IMR-90 (cell line): Measurements from ENCODE around the gene TIGD4. TPM values are rescaled to one million over a fixed set of nuclear protein-coding genes. Genes with fewer than 3 reads are reported as not detected.

Experiments used
- ATAC-seq: fragments of 200-7000 bp; cut with Tn5 transposase; 2 replicates; pipeline ENCODE4 v1.9.1; 2020; ENCODE audit warnings: low read depth, mild to moderate bottlenecking, moderate library complexity
- BruUV-seq: library from RNA; stranded (reverse); fragments of 400-500 nt; replicated peaks from 2 replicates; lab custom pipeline; 2021; lab: Mats Ljungman, UMichigan
- CTCF ChIA-PET: fragments of 300-600 bp; formaldehyde crosslinking; extraction: SDS; loops from one replicate; lab custom pipeline; 2021; ENCODE audit warnings: antibody characterized with exemption; lab: Yijun Ruan, JAX
- POLR2A ChIA-PET: fragments of 300-600 bp; sonication (Branson Sonifier 250); formaldehyde crosslinking; loops from one replicate; lab custom pipeline; 2022; ENCODE audit warnings: antibody characterized with exemption; ENCODE audit not compliant: unreplicated experiment; lab: Charles Lee
- DNase-seq: peaks from one replicate; pipeline ENCODE4 v3.0.0; 2013
- H2AFZ ChIP-seq: replicated peaks from 2 replicates; pipeline ENCODE3; 2013; ENCODE audit warnings: low read length, mild to moderate bottlenecking; ENCODE audit not compliant: poor library complexity
- H2AK5ac ChIP-seq: 2 replicates; pipeline ENCODE4 v1.6.1; 2013; ENCODE audit warnings: low read depth, low read length, inconsistent platforms
- H2AK9ac ChIP-seq: replicated peaks from 2 replicates; pipeline ENCODE3; 2013; ENCODE audit warnings: mild to moderate bottlenecking, low read depth, low read length, moderate library complexity; ENCODE audit not compliant: poor library complexity
- H2BK120ac ChIP-seq: 2 replicates; pipeline ENCODE4 v1.6.1; 2013; ENCODE audit warnings: low read depth, low read length, inconsistent platforms
- H2BK15ac ChIP-seq: 3 replicates; pipeline ENCODE4 v1.6.1; 2013; ENCODE audit warnings: low read depth, low read length, inconsistent platforms
- H2BK20ac ChIP-seq: 2 replicates; pipeline ENCODE4 v1.6.1; 2013; ENCODE audit warnings: low read depth, mild to moderate bottlenecking, inconsistent platforms, low read length, moderate library complexity
- H2BK5ac ChIP-seq: 2 replicates; pipeline ENCODE4 v1.6.1; 2013; ENCODE audit warnings: mild to moderate bottlenecking, low read depth, low read length, inconsistent platforms; ENCODE audit not compliant: poor library complexity, severe bottlenecking
- H3K14ac ChIP-seq: replicated peaks from 2 replicates; pipeline ENCODE4 v1.6.1; 2013; ENCODE audit warnings: low read depth, low read length, inconsistent platforms
- H3K18ac ChIP-seq: 2 replicates; pipeline ENCODE4 v1.6.1; 2013; ENCODE audit warnings: low read depth, low read length, control low read depth
- H3K23ac ChIP-seq: 2 replicates; pipeline ENCODE4 v1.6.1; 2013; ENCODE audit warnings: low read depth, low read length, inconsistent platforms
- H3K27ac ChIP-seq: 2 replicates; pipeline ENCODE4 v1.5.1; 2013; ENCODE audit warnings: mild to moderate bottlenecking, control low read depth, low read length; ENCODE audit not compliant: insufficient read depth
- H3K27me3 ChIP-seq: 2 replicates; pipeline ENCODE4 v1.6.1; 2013; ENCODE audit warnings: low read length; ENCODE audit not compliant: control insufficient read depth, insufficient read depth
- H3K36me3 ChIP-seq: 2 replicates; pipeline ENCODE4 v1.6.1; 2013; ENCODE audit warnings: low read length, mixed read lengths; ENCODE audit not compliant: control insufficient read depth, insufficient read depth
- H3K4ac ChIP-seq: 2 replicates; pipeline ENCODE4 v1.6.1; 2013; ENCODE audit warnings: low read depth, low read length, inconsistent platforms
- H3K4me1 ChIP-seq: 2 replicates; pipeline ENCODE4 v1.6.1; 2013; ENCODE audit warnings: low read length, mixed read lengths; ENCODE audit not compliant: control insufficient read depth, insufficient read depth
- H3K4me2 ChIP-seq: 2 replicates; pipeline ENCODE4 v1.6.1; 2013; ENCODE audit warnings: low read depth, mild to moderate bottlenecking, control low read depth, low read length, moderate library complexity
- H3K4me3 ChIP-seq: 2 replicates; pipeline ENCODE4 v1.5.1; 2013; ENCODE audit warnings: low read depth, mild to moderate bottlenecking, control low read depth, low read length, moderate library complexity; ENCODE audit not compliant: insufficient read depth
- H3K56ac ChIP-seq: 2 replicates; pipeline ENCODE4 v1.6.1; 2013; ENCODE audit warnings: low read length, inconsistent platforms; ENCODE audit not compliant: insufficient read depth; ENCODE audit errors: extremely low read depth
- H3K79me1 ChIP-seq, 2 experiments: 2 replicates each; pipeline ENCODE4 v1.6.1; 2013; ENCODE audit warnings: low read length in 2 of 2, inconsistent platforms in 1 of 2, low read depth in 1 of 2
- H3K9ac ChIP-seq: 2 replicates; pipeline ENCODE4 v1.6.1; 2013; ENCODE audit warnings: low read depth, low read length, control low read depth
- H3K9me1 ChIP-seq: 2 replicates; pipeline ENCODE4 v1.6.1; 2013; ENCODE audit warnings: low read length, inconsistent platforms; ENCODE audit not compliant: insufficient read depth
- H3K9me3 ChIP-seq: 2 replicates; pipeline ENCODE4 v1.6.1; 2013; ENCODE audit warnings: low read length; ENCODE audit not compliant: control insufficient read depth, insufficient read depth
- H4K20me1 ChIP-seq: 2 replicates; pipeline ENCODE4 v1.6.1; 2013; ENCODE audit warnings: low read length, inconsistent platforms; ENCODE audit not compliant: insufficient read depth
- H4K5ac ChIP-seq: 2 replicates; pipeline ENCODE4 v1.6.1; 2013; ENCODE audit warnings: mild to moderate bottlenecking, low read depth, low read length, control low read depth
- H4K8ac ChIP-seq, 2 experiments: 2 replicates each; pipeline ENCODE4 v1.6.1; 2013; ENCODE audit warnings: low read depth in 2 of 2, low read length in 2 of 2, control low read depth in 1 of 2, inconsistent platforms in 1 of 2
- H4K91ac ChIP-seq: 2 replicates; pipeline ENCODE4 v1.6.1; 2013; ENCODE audit warnings: low read depth, low read length, inconsistent platforms; ENCODE audit not compliant: insufficient read depth
- BHLHE40 ChIP-seq: fragments of 150-350 bp; IDR thresholded peaks from 2 replicates; pipeline ENCODE4 v1.6.1; 2016; ENCODE audit warnings: mild to moderate bottlenecking, low read depth, low read length
- CEBPB ChIP-seq: IDR thresholded peaks from 2 replicates; pipeline ENCODE4 v1.6.1; 2012; ENCODE audit warnings: low read depth, low read length, improper control_type of control experiment
- CHD1 ChIP-seq: IDR thresholded peaks from 2 replicates; pipeline ENCODE4 v1.6.1; 2012; ENCODE audit warnings: low read depth, low read length, improper control_type of control experiment
- CTCF ChIP-seq: conservative IDR thresholded peaks from 2 replicates; pipeline ENCODE4 v1.5.1; 2012; ENCODE audit warnings: mild to moderate bottlenecking, low read depth, low read length, improper control_type of control experiment
- ELK1 ChIP-seq: fragments of 150-350 bp; IDR thresholded peaks from 2 replicates; pipeline ENCODE4 v1.6.1; 2016; ENCODE audit warnings: low read depth, mild to moderate bottlenecking, low read length, moderate library complexity, borderline replicate concordance
- FOS ChIP-seq: fragments of 150-350 bp; IDR thresholded peaks from 2 replicates; pipeline ENCODE4 v1.6.1; 2016; ENCODE audit warnings: low read depth, low read length
- MAFK ChIP-seq: IDR thresholded peaks from 2 replicates; pipeline ENCODE4 v1.6.1; 2012; ENCODE audit warnings: low read depth, low read length, improper control_type of control experiment
- MAZ ChIP-seq: IDR thresholded peaks from 2 replicates; pipeline ENCODE4 v1.6.1; 2012; ENCODE audit warnings: low read depth, mild to moderate bottlenecking, low read length, improper control_type of control experiment, moderate library complexity, borderline replicate concordance
- MXI1 ChIP-seq: IDR thresholded peaks from 2 replicates; pipeline ENCODE4 v1.6.1; 2012; ENCODE audit warnings: low read depth, mild to moderate bottlenecking, low read length, moderate library complexity, borderline replicate concordance
- NFE2L2 ChIP-seq: fragments of 150-350 bp; IDR thresholded peaks from 2 replicates; pipeline ENCODE4 v1.6.1; 2016; ENCODE audit warnings: low read depth, mild to moderate bottlenecking, low read length
- POLR2A ChIP-seq: IDR thresholded peaks from 2 replicates; pipeline ENCODE4 v1.6.1; 2012; ENCODE audit warnings: mild to moderate bottlenecking, low read depth, low read length
- RAD21 ChIP-seq: IDR thresholded peaks from 2 replicates; pipeline ENCODE4 v1.6.1; 2012; ENCODE audit warnings: low read length, improper control_type of control experiment
- RCOR1 ChIP-seq: IDR thresholded peaks from 2 replicates; pipeline ENCODE4 v1.6.1; 2012; ENCODE audit warnings: mild to moderate bottlenecking, low read length, improper control_type of control experiment; ENCODE audit not compliant: insufficient replicate concordance
- RFX5 ChIP-seq: IDR thresholded peaks from 2 replicates; pipeline ENCODE4 v1.8.0; 2012; ENCODE audit warnings: low read depth, mild to moderate bottlenecking, low read length, moderate library complexity
- SMC3 ChIP-seq: fragments of 150-350 bp; IDR thresholded peaks from 2 replicates; pipeline ENCODE4 v1.6.1; 2016; ENCODE audit warnings: low read depth, mild to moderate bottlenecking, antibody characterized with exemption, low read length, moderate library complexity
- USF2 ChIP-seq: fragments of 150-350 bp; IDR thresholded peaks from 2 replicates; pipeline ENCODE4 v1.6.1; 2017; ENCODE audit warnings: mild to moderate bottlenecking, antibody characterized with exemption, low read length, low read depth
- WGBS, 2 experiments: methylation state at CpG; one replicate each; pipeline versions ENCODE4 v1.1.5 to v1.1.7; 2013; ENCODE audit warnings: missing lambda C conversion rate in 2 of 2; ENCODE audit not compliant: insufficient read length in 1 of 2; ENCODE audit errors: extremely low coverage in 2 of 2; 5-methylcytosine and 5-hydroxymethylcytosine counted together
- dilution Hi-C: fragments of 300-500 bp; cut with HindIII; formaldehyde crosslinking; loops from one replicate; pipeline ENCODE4 v1.14.3; 2018; ENCODE audit warnings: low sequenced_read_pairs; ENCODE audit not compliant: unreplicated experiment
- in situ Hi-C: fragments of 300-500 bp; cut with MboI; formaldehyde crosslinking; loops from 3 replicates; pipeline ENCODE4 v1.14.3; 2019; ENCODE audit warnings: low sequenced_read_pairs, inconsistent platforms, mixed read lengths
- intact Hi-C: fragments of 100-400 bp; cut with micrococcal nuclease; formaldehyde crosslinking; loops from 2 replicates; pipeline ENCODE4 v1.10.0; 2022
- polyA plus RNA-seq, 3 experiments: library from polyadenylated mRNA; depleted of rRNA; stranded (reverse); fragments of >200 nt; gene quantifications; 2 replicates each; pipeline ENCODE4 v1.2.3, GENCODE V29; 2012; ENCODE audit warnings: low replicate concordance in 1 of 3
- total RNA-seq: library from RNA; depleted of rRNA; stranded (reverse); fragments of >200 nt; gene quantifications from 2 replicates; pipeline ENCODE4 v1.2.3, GENCODE V29; 2012

TIGD4 gene
- total and polyA plus RNA-seq, 2 of the 4 experiments (the other 2 are of a cell fraction), result 0.03 TPM; not detected in 1

GRCh38 chr4:152734699-152735050 lies 44.9 kb downstream of the TIGD4 start:
- ATAC-seq (no peak), DNase-seq (no peak)
- Histone ChIP-seq H4K20me1 (no peaks in the 10 kb centered on the region), H2AK5ac (no peak overlapping the region), H3K4me1 (no peaks in the 10 kb centered on the region), H3K56ac (no peak overlapping the region), H2BK15ac (no peak overlapping the region), H3K79me1 (no peaks in the 10 kb centered on the region), H3K9me3 (no peaks in the 10 kb centered on the region), H2BK5ac (no peak overlapping the region), H4K5ac (no peak overlapping the region), H3K4me3 (no peak overlapping the region), H3K23ac (no peak overlapping the region), H3K36me3 (no peaks in the 10 kb centered on the region), H2BK20ac (no peak overlapping the region), H3K9ac (no peak overlapping the region), H3K9me1 (no peaks in the 10 kb centered on the region), H3K27ac (no peak overlapping the region), H2AK9ac (no peak overlapping the region), H4K91ac (no peak overlapping the region), H4K8ac (no peak overlapping the region), H3K18ac (no peak overlapping the region), H2AFZ (no peak overlapping the region), H2BK120ac (no peak overlapping the region), H3K4me2 (no peak overlapping the region), H3K27me3 (peaks cover 23% of the 10 kb centered on the region), H3K4ac (no peak overlapping the region), H3K14ac (no peak overlapping the region)
- intact Hi-C loops (loop anchor here (1.0 to 5.0 kb wide), 3 partner anchors 232 to 326 kb away; no protein-coding TSS in a partner anchor), in situ Hi-C loops (loop anchor here (10.0 kb wide), 1 partner anchor 230 kb away; no protein-coding TSS in a partner anchor), dilution Hi-C loops (no loop called here)
- CTCF ChIA-PET, result interaction anchor here (0.9 kb wide), 1 partner anchor 102 kb away, joined by 3 read pairs; no protein-coding TSS in a partner anchor
- TF ChIP-seq ELK1 (no peak), CTCF (no peak), MXI1 (no peak), CEBPB (no peak), RAD21 (no peak), POLR2A (no peak), CHD1 (no peak), MAFK (no peak), SMC3 (no peak), USF2 (no peak), FOS (no peak), MAZ (no peak), NFE2L2 (no peak), RFX5 (no peak), BHLHE40 (no peak), RCOR1 (no peak)
- POLR2A ChIA-PET, result no interaction called here
- no CpG with 5 or more reads among the region's 3 CpGs for WGBS, 2 experiments
- BruUV-seq, result no TSS peak
